GM18520 (cell line): ENCODE data around the gene VEGFB.

Source experiments
- ATAC-seq: cut with Tn5 transposase; IDR thresholded peaks from one replicate; pipeline ENCODE4 v1.9.1; 2021; ENCODE audit not compliant: unreplicated experiment

The VEGFB gene

GRCh38 chr11:64233913-64234586, at the start of gene VEGFB:
VEGFB (plus strand) TSS chr11:64234584; CDS start chr11:64234834, 250 bp downstream.
- no peak for ATAC-seq

GRCh38 chr11:64185175-64185692, 49.1 kb upstream of the VEGFB start:
- peak; percentile 17 for ATAC-seq

GRCh38 chr11:64185693-64186491, 48.5 kb upstream of the VEGFB start, which contains the start of gene STIP1:
STIP1 (plus strand) TSS chr11:64186171; CDS start chr11:64186262, 91 bp downstream.
- ATAC-seq = peak; percentile 84

GRCh38 chr11:64186492-64187165, 47.8 kb upstream of the VEGFB start:
- no peak for ATAC-seq

- ATAC-seq = no peak
Observed at GRCh38 chr11:64192434-64192833, 42.0 kb upstream of the VEGFB start.

- no peak for ATAC-seq
Observed at GRCh38 chr11:64196626-64197025, 37.8 kb upstream of the VEGFB start.

GRCh38 chr11:64198511-64198910, 35.9 kb upstream of the VEGFB start:
- ATAC-seq = no peak

GRCh38 chr11:64201543-64201942, 32.8 kb upstream of the VEGFB start:
- no peak for ATAC-seq

- no peak for ATAC-seq
Observed at GRCh38 chr11:64202992-64203391, 31.4 kb upstream of the VEGFB start.

GRCh38 chr11:64203421-64204079, 30.8 kb upstream of the VEGFB start:
- ATAC-seq = no peak

- no peak for ATAC-seq
Observed at GRCh38 chr11:64204080-64204440, 30.3 kb upstream of the VEGFB start.

- ATAC-seq = no peak
Observed at GRCh38 chr11:64204464-64204989, 29.9 kb upstream of the VEGFB start.

GRCh38 chr11:64206457-64207255, 27.7 kb upstream of the VEGFB start, which contains the start of gene FERMT3:
FERMT3 (plus strand) TSS chr11:64206721; CDS start chr11:64207365, 644 bp downstream.
- no peak for ATAC-seq

- peak; percentile 47 for ATAC-seq
Observed at GRCh38 chr11:64207256-64208085, 26.9 kb upstream of the VEGFB start.

GRCh38 chr11:64208086-64208795, 26.1 kb upstream of the VEGFB start:
- no peak for ATAC-seq

- no peak for ATAC-seq
Observed at GRCh38 chr11:64208796-64209562, 25.4 kb upstream of the VEGFB start.

- ATAC-seq = no peak
Observed at GRCh38 chr11:64209563-64209843, 24.9 kb upstream of the VEGFB start.
